GM12872 (cell line): ENCODE results near the gene FSTL4.

Source experiments
- TF ChIP-seq, protein P1 (sequence below): IDR thresholded peaks from 3 replicates; pipeline ENCODE4 v1.5.1; 2011; ENCODE audit warnings: low read depth, mild to moderate bottlenecking, low read length, moderate library complexity; ENCODE audit not compliant: insufficient read depth

Gene FSTL4

GRCh38 chr5:133269691-133270090, 342.6 kb downstream of the FSTL4 start:
- TF ChIP-seq, protein P1, sequence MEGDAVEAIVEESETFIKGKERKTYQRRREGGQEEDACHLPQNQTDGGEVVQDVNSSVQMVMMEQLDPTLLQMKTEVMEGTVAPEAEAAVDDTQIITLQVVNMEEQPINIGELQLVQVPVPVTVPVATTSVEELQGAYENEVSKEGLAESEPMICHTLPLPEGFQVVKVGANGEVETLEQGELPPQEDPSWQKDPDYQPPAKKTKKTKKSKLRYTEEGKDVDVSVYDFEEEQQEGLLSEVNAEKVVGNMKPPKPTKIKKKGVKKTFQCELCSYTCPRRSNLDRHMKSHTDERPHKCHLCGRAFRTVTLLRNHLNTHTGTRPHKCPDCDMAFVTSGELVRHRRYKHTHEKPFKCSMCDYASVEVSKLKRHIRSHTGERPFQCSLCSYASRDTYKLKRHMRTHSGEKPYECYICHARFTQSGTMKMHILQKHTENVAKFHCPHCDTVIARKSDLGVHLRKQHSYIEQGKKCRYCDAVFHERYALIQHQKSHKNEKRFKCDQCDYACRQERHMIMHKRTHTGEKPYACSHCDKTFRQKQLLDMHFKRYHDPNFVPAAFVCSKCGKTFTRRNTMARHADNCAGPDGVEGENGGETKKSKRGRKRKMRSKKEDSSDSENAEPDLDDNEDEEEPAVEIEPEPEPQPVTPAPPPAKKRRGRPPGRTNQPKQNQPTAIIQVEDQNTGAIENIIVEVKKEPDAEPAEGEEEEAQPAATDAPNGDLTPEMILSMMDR = no peak

GRCh38 chr5:133267601-133268000, 344.7 kb downstream of the FSTL4 start:
- TF ChIP-seq, protein P1 = no peak

- TF ChIP-seq, protein P1 = no peak
These were observed 345.4 kb downstream of the FSTL4 start for GRCh38 chr5:133266966-133267365.

DNA sequence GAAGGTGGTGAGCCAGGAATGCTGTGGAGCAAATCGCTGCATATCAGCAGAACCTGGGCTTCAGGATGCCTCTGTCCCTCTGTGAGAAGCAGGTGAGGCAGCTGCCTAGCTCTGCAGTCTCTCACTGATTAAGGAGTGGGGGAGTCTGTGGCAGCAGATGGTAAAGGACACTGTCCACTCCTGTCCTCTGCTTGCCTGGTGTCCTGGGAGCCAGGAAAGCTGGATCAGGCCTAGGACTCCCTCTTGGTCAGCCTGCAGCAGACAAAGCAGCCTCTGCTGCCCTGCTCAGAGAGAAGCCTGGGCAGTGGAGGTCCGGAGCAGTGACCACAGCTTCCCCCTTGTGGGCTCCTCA, 345.8 kb downstream of the FSTL4 start:
- TF ChIP-seq, protein P1 = no peak

- TF ChIP-seq, protein P1 = no peak
These were observed 346.4 kb downstream of the FSTL4 start for GRCh38 chr5:133265720-133266526.

- TF ChIP-seq, protein P1 = 0 out of 3 replicates have a peak, but pooled peaks have one; percentile 8
These were observed 347.1 kb downstream of the FSTL4 start for GRCh38 chr5:133265257-133265656.

DNA sequence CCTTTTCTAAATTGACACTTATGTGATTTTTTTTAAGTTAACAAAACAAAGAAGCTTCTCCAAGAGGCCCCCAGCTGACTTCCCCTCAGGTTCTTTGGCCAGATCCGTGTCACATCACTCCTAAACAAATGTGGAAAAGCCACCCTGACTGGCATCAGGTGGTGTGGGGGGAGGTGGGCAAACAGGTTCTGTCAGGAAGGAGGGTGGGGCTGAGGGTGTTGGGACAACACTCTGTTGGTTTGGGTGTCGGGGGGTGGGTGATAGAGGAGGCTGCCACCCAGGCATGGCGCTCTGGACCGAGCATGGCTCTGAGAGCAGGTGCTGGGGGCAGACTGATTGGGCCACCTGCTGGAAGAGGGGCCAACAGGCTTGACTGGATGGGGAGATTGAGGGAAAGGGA, 349.7 kb downstream of the FSTL4 start:
- TF ChIP-seq, protein P1 = no peak
